Measurements from ENCODE around the gene NKX2-3. TPM values are rescaled to one million over a fixed set of nuclear protein-coding genes. Genes with fewer than 3 reads are reported as not detected.

NKX2-3 gene
- total RNA-seq, 1 experiment from 2014 or later: not detected

GRCh38 chr10:99521765-99522469, 10.8 kb upstream of the NKX2-3 start:
- intact Hi-C loops (cut with micrococcal nuclease): no loop called here
- POLR2A ChIA-PET: no interaction called here
- Mint-ChIP-seq H3K4me3 (ENCODE audit: unreplicated experiment) (no peak overlapping the region), H3K9me3 (ENCODE audit: unreplicated experiment) (no peaks in the 10 kb centered on the region), H3K4me1 (ENCODE audit: insufficient read depth, unreplicated experiment) (no peaks in the 10 kb centered on the region), H3K27me3 (ENCODE audit: insufficient read depth, unreplicated experiment) (peaks cover 24% of the 10 kb centered on the region), H3K36me3 (ENCODE audit: insufficient read depth, unreplicated experiment) (peaks cover 4% of the 10 kb centered on the region), H3K27ac (ENCODE audit: low read depth, unreplicated experiment) (no peak overlapping the region)
- DNase-seq (ENCODE audit: unreplicated experiment): no peak
- TF ChIP-seq, protein P1, sequence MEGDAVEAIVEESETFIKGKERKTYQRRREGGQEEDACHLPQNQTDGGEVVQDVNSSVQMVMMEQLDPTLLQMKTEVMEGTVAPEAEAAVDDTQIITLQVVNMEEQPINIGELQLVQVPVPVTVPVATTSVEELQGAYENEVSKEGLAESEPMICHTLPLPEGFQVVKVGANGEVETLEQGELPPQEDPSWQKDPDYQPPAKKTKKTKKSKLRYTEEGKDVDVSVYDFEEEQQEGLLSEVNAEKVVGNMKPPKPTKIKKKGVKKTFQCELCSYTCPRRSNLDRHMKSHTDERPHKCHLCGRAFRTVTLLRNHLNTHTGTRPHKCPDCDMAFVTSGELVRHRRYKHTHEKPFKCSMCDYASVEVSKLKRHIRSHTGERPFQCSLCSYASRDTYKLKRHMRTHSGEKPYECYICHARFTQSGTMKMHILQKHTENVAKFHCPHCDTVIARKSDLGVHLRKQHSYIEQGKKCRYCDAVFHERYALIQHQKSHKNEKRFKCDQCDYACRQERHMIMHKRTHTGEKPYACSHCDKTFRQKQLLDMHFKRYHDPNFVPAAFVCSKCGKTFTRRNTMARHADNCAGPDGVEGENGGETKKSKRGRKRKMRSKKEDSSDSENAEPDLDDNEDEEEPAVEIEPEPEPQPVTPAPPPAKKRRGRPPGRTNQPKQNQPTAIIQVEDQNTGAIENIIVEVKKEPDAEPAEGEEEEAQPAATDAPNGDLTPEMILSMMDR (IDR thresholded peaks at IDR 0.05; ENCODE audit: unreplicated experiment): no peak
- no TSS peak for BruUV-seq (replicated peaks)
- CTCF ChIA-PET: no interaction called here

DNA sequence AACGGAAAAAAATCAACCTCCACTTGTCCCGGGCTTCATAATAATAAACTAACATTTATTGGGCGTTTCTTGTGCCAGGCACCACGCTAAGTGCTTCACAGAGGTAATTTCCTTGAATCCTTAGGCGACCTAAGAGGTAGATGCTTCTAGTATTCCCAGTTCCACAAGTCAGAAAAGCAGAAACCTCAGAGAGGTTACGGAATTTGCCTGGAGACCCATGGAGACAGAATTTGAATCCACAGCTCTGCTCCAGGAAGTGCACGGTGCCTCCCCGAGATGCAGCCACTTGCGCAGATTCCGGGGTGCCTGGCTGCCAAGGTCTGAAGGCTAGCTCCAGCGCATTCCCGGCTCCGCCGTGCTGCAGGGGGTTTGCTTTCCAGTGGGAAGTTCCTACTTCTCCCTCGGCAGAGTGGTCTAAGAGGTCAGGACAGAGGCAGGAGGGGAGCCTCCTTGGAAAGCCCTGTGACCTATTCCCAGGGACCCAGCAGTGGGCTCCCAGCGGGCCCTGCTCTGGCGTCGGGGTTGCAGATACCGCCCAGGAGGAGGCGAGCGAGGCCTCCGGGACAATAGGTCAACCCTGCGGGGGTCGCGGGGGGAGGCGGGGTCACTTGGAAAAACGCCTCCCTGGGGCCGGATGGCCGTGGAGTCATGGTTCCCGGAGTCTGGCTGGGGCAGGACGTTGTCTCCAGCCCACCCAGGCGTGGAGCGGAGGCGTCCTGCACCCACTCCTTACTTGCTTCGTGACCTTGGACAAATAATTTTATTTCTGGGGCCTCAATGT, 10.1 kb upstream of the NKX2-3 start:
- H3K4me1 Mint-ChIP-seq (ENCODE audit: insufficient read depth, unreplicated experiment): no peaks in the 10 kb centered on the region
- no peak for DNase-seq (ENCODE audit: unreplicated experiment)
- intact Hi-C loops (cut with micrococcal nuclease): no loop called here
- POLR2A ChIA-PET: no interaction called here
- no peaks in the 10 kb centered on the region for H3K9me3 Mint-ChIP-seq (ENCODE audit: unreplicated experiment)
- no peak overlapping the region for H3K27ac Mint-ChIP-seq (ENCODE audit: low read depth, unreplicated experiment)
- TF ChIP-seq, protein P1 (IDR thresholded peaks at IDR 0.05; ENCODE audit: unreplicated experiment): no peak
- H3K27me3 Mint-ChIP-seq (ENCODE audit: insufficient read depth, unreplicated experiment): peaks cover 24% of the 10 kb centered on the region
- no TSS peak for BruUV-seq (replicated peaks)
- CTCF ChIA-PET: interaction anchor here (1.0 kb wide), 1 partner anchor 37 kb away, joined by 3 read pairs; no protein-coding TSS in a partner anchor
- H3K4me3 Mint-ChIP-seq (ENCODE audit: unreplicated experiment): no peak overlapping the region
- peaks cover 4% of the 10 kb centered on the region for H3K36me3 Mint-ChIP-seq (ENCODE audit: insufficient read depth, unreplicated experiment)

DNA sequence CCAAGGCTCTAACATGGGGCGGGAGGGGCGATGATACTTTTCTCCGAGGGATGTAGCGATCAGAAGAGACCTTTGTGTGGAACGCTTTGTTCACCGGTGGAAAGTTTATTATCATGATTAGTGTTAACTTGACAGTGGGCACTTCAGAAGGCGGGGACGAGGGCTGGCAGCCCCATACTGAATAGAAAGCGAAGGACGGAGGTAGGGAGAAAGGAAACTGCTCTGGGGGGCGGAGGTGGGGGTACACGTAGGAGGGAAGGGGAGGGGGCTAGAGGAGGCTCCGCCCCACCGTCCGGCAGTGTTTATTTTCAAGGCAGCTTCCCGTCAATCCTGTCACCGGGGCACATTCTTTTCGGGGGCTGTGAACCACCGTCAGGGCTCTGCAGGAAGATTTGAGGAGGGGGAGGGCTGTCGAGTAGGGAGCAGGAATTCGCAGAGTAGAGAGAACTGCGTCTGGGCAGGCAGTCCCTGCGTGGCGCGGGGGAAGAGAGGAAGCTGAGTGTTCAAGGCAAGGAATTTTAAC, 9.4 kb upstream of the NKX2-3 start:
- Mint-ChIP-seq H3K36me3 (ENCODE audit: insufficient read depth, unreplicated experiment) (peaks cover 4% of the 10 kb centered on the region), H3K4me3 (ENCODE audit: unreplicated experiment) (no peak overlapping the region), H3K27ac (ENCODE audit: low read depth, unreplicated experiment) (no peak overlapping the region), H3K9me3 (ENCODE audit: unreplicated experiment) (no peaks in the 10 kb centered on the region), H3K27me3 (ENCODE audit: insufficient read depth, unreplicated experiment) (peaks cover 24% of the 10 kb centered on the region), H3K4me1 (ENCODE audit: insufficient read depth, unreplicated experiment) (no peaks in the 10 kb centered on the region)
- intact Hi-C loops (cut with micrococcal nuclease): no loop called here
- ChIA-PET CTCF (interaction anchor here (0.5 to 1.4 kb wide), 4 partner anchors 9 to 87 kb away, joined by 3 to 4 read pairs (median 3); no protein-coding TSS in a partner anchor), POLR2A (no interaction called here)
- BruUV-seq (replicated peaks): no TSS peak
- TF ChIP-seq, protein P1 (IDR thresholded peaks at IDR 0.05; ENCODE audit: unreplicated experiment): no peak
- no peak for DNase-seq (ENCODE audit: unreplicated experiment)

DNA sequence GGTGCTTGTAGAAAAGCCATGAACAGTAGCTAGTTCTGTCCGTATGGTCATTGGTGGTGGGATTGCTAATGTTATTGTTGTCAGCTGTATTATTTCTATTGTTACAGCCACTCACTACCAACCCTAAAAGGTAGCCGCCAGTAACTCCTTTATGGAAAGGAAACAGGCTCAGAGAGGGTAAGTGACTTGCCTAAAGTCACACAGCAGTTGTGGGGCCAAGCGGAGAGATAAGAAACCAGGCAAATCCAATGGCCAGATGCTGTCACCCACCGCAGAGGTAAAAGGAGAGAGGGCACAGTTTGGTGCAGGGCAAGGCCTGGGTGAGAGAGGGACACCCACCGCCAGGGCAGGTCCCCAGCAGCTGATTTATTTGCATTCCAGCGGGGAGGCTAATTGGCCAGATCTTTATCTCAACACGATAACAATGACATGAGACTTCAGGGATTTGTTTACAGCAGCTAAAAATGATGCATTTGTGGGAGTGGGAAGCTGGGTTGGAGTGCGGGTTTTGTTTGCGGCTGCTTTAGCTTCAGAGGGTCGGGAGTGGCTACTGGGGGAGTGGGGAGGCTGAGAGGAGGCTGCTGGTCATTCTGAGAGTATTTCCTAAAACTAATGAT, 8.6 kb upstream of the NKX2-3 start:
- intact Hi-C loops (cut with micrococcal nuclease): no loop called here
- ChIA-PET POLR2A (no interaction called here), CTCF (interaction anchor here (1.1 to 1.4 kb wide), 2 partner anchors 10 to 88 kb away, joined by 3 to 4 read pairs; no protein-coding TSS in a partner anchor)
- Mint-ChIP-seq H3K4me3 (ENCODE audit: unreplicated experiment) (no peak overlapping the region), H3K27ac (ENCODE audit: low read depth, unreplicated experiment) (no peak overlapping the region), H3K36me3 (ENCODE audit: insufficient read depth, unreplicated experiment) (peaks cover 4% of the 10 kb centered on the region), H3K27me3 (ENCODE audit: insufficient read depth, unreplicated experiment) (peaks cover 29% of the 10 kb centered on the region), H3K9me3 (ENCODE audit: unreplicated experiment) (no peaks in the 10 kb centered on the region), H3K4me1 (ENCODE audit: insufficient read depth, unreplicated experiment) (no peaks in the 10 kb centered on the region)
- BruUV-seq (replicated peaks): no TSS peak
- TF ChIP-seq, protein P1 (IDR thresholded peaks at IDR 0.05; ENCODE audit: unreplicated experiment): no peak
- no peak for DNase-seq (ENCODE audit: unreplicated experiment)

All from MCF 10A (cell line).